ENCODE data around the gene DAB2IP.
"Not testable (repeated sequence)": the region's sequence is repeated elsewhere in the genome, so short reads cannot be mapped to it uniquely, and the experiment has no call there.

DAB2IP gene

DNA sequence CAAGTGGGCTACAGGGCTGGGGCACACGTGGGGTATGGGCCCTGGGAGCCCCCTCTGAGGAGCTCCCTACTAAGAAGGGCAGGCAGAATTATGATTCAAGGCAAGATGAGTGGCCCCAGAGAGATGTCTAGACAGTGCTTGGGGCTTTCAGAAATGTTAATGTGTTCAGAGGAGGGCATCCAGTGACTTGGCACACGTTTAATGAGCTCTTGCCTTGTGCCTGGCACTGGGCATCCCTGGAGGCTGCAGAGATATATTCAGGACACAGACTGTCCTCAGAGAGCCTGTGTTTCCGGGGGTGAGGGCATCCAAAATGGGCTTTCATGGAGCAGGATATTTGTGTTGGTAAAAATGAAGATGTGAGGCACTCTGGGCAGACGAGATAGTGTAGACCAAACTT is 25.4 kb upstream of the DAB2IP start:
- DNase-seq (ENCODE audit: low read depth), result no peak

DNA sequence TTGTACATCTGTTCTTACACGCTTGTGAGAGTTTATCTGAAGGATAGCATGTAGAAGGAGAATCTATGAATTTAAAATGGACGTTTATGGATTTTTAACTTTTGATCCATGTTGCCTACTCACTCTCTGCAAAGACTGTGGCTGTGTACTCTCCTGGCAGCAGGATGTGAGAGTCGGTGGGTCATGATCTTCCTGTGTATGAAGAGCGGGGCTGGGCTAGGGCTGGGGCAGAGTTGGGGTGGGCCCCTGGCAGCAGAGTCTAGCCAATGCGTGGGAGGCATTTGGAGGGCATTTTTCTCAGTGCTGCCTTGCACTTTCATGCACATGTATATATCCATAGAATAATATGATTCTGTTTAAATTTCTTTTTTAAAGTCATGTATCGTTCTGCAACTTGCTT is 24.0 kb upstream of the DAB2IP start:
- DNase-seq (ENCODE audit: low read depth), result no peak

DNA sequence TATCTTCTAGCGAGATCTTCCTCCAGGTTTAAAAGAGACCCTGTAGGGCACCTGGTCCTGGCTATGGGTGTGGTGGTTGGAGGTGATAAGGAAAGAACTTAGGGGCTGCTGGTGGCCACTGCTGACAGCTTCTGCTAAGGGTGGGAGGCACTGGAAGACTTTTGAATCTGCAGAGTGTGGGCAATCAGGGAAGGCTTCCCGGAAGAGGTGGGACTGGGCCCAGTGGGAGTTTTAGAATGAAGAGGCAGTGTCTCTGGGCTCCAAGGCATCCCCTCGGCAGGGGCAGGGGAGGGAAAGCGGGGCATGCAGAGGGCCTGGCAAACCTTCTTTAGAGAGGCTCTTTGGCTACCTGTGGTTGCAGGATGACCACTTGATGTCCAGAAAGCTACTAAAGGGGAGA is 23.0 kb upstream of the DAB2IP start:
- no peak for DNase-seq (ENCODE audit: low read depth)

DNA sequence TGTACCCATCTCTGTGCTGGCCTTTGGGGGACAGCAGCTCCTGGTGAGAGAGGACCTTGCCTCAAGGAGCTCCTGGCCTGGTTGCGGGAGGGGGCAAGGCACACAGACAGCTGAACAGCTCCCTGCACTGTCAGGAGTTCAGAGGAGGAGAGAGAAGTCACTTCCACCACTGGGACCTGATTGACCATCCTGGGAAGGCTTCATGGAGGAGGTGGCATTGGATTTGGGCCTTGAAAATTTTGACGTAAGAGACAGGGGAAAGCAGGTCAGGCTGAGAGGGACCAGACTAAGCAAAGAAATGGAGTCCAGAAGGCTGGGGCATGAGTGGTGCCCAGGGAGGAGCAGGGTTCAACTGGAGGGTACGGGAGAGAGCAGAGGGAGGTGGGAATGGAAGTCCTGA is 20.3 kb upstream of the DAB2IP start:
- DNase-seq (ENCODE audit: low read depth), result no peak

DNA sequence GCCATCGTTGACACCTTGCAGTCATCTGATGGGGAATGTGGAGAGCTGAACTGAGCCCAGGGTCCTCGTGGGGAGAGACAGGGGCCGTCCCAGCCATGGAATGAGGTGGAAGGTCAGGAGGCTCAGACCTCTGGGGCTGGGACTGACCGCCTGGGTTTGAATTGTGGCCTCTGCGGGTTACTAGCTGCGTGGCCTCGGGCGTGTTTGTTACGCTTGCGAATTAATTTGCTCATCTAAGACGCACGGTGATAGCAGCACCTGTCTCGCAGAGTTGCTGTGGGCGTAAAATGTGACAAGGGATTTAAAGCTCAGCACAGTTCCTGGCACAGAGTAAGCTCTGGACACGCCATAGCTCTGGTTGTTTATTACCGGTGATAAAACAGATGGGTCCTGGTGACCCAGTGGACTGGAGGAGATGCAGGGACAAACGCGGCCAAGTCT is 19.4 kb upstream of the DAB2IP start:
- no peak for DNase-seq (ENCODE audit: low read depth)

DNA sequence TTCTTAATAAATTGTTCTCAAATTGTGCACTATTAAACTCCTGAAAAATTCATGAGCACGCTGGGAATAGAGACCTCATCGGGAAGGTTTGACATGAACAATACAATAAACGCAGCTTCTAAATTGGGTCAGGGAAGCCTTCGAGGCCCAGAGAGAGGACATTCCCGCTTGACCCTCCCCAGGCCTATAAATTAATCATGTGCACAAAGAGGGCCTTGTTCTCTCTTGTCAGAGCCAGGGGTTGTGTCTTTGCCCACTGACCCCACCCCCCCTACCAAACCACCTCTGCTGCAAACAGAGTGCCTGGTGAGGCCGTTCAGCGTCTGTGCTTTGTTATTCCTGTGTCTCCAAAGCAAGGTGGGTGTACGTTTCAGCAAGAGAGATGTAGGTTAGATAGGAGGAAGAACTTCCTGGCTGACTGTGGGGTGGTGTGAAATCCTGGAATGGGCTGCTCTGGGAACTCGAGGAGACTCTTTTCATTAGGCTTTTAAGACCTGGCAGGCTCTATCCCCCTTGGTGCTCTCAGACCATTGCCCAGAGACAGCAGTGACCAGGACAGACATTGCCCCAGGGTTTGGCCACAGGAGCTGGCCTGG is 18.2 kb upstream of the DAB2IP start:
- no peak for DNase-seq (ENCODE audit: low read depth)

DNA sequence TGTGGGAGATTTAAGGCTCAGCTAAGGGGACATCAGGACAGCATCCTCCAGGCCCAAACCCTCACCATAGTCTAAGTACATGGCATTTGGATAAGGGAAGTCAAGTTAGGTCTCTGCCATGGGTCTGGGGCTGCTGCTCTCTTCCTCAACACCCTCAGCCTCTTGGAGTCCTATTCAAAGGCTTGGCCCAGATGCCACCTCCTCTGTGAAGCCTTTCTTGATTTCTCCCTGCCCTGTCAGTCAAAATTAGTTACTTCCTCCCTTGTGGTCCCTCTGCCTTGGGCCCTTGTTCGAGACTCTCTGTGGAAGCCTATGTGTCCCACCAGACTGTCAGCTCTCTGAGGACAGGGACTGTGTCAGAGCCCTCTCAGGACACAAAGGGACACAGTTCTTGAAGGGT is 17.7 kb upstream of the DAB2IP start:
- no peak for DNase-seq (ENCODE audit: low read depth)

DNA sequence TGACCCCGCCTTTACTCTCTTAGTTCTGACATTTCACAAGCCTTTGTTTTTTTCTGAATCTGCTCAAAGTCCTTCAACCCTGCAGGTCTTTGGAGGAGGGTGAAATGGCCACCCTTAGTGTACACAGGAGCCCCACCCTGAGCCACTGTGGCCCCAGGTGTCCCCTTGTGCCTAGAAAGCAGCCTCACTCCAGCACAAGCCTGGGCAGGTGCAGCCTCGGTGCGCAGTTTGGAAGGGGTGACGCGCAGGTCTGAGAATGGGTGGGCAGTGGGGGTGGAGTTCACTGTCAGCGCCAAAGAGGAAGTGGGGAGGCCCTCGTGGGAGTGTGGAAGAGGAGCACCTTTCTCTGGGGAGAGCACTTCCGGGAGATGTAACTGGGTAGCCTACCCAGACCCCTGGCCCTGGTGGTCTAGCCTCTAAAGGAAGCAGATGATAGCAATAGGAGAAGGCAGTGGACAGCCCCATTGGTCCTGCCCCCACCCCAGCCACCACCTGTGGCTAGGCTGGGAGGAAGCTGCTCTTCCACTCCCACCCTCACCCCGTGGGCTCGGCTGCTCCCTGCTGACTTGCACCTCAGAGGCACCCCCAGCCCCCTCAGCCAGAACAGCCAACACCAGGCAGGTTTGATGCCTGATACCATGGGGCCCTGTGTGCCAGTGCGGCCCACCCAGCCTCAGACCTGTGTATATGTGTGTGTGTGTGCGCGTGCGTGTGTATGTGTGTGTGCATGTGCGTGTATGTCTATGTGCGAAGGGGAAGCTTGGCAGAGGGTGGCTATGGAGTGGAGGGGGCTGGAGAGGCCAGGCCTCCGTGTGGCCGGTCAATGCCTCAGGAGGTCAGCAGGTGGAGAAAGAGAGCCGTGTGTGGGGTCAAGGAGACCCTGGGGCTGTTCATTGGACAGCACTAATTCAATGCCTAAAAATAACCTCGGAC is 16.8 kb upstream of the DAB2IP start:
- DNase-seq (ENCODE audit: low read depth), result no peak

DNA sequence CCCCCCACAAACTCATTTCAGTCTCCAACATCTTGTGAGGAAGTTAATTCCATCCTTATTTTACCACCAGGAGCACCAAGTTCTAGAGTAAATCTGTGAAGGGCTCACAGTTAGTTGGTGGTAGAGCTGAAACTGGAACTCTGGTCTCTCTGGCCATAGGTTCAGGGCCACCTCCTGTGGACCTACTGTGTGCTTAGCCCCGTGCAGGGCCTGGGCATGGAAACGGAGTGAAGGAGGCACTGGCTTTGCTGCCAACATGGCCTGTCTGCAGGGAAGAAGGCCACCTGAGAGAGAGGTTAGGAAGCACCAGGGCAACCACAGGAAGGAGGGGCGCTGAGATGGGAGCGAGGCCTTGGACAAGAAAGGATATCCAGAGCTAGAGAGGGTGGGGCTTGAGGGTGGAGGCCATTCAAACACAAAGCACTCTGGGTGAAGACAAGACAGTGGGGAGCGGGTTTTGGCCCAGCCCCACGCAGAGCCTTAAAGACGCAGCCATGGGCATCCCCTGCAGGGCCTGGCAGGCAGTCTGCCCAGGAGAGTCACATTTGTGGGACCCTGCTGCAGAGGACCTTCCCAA is 16.0 kb upstream of the DAB2IP start:
- no peak for DNase-seq (ENCODE audit: low read depth)

DNA sequence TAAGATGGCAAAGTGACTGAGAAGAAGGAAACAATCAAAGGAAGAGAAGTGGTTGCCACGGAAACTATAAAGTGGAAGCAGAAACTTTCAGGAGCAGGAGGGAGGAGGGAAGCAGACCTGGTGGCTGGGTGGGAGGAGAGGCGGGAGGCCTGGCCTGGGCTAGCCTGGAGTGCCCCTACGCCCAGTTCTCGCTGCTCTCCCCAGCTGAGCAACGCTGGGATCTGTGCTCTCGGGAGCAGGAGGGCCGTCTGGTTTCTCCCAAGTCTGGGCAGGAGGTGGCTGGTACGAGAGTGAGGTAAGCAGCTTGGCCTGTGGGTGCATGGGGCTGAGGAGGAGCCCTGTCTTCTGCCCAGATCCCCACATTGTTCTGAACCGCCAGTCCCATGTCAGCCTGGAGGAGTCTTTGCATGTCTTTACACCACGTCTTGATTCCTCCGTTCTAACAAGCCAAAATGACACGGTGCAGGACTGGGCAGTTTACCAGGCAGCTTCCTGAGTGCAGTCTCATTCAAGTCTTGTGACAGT is 15.0 kb upstream of the DAB2IP start:
- DNase-seq (ENCODE audit: low read depth), result no peak

DNA sequence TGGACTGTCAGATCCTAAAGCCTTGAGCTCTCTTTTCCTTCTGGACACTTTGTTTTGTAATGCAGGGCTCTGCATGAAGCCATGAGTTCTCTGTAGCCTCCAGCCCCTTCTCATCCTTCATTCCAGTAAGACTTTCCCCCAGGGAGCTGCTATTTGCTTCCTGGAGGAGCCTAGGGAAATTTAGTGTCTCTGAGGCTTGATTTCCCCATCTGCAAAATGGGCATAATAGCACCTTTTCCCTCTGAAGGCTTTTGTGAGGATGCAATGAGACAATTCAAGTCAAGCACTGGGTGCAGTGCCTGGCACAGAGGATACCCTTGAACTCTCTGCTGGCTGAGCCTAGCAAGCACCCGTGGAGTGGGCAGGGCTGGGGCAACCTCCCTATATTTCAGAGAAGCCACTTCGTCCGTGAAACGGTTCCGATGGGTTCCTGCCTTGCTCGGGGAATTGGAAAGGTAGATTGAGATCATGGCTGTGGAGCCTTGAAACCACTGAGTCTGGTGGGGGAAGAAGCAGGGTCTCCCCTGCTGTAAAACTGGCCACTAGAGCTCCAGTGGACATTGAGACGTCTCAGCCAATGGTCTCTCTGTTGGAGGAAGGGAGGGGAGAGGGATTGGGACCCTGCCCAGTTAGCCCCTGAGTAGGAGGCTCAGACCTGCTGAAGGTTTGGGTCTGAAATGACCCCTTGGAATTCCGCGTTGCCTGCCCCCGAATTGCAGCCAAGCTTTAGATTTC is 14.3 kb upstream of the DAB2IP start:
- DNase-seq (ENCODE audit: low read depth), result no peak

DNA sequence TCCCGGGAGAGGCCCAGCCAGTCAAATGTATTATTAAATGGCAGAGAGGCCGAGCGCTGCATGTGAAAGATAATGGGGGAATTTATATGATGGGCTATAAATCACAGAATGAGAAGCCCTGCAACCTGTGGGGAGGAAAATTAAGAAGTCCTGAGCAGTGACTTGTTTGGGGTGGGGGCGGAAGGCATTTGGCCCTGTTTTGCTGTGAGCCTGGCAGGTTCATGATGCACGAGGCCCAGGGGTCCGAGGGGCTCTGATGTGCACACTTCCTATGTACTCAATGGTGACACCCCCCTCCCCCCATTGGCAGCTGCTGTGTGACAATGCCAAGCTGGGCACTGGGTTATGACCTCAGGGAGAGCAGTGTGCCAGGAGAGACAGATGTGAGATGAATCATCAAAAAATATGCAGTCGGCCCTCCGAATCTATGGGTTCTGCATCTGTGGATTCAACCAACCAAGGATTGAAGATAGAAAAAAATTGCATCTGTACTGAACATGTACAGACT is 13.7 kb upstream of the DAB2IP start:
- no peak for DNase-seq (ENCODE audit: low read depth)

DNA sequence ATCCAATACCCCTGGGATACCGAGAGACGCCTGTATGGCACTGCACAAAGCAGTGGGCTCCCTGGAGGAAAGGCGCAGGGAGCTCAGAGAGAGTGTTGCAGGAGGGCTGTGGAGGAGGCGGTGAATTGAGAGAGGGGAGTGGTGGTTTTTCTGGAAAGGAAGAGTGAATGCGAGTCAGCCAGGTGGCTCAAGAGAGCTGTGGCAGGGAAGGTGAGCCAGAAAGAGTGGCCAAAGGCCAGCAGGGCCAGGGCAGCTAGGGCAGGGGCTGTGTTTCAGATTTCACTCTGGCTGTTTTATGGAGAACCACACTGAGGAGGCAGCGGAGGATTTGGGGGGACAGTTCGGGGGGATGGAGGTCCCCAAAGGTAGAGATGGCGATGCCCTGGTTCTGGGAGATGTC is 13.0 kb upstream of the DAB2IP start:
- DNase-seq (ENCODE audit: low read depth), result no peak

DNA sequence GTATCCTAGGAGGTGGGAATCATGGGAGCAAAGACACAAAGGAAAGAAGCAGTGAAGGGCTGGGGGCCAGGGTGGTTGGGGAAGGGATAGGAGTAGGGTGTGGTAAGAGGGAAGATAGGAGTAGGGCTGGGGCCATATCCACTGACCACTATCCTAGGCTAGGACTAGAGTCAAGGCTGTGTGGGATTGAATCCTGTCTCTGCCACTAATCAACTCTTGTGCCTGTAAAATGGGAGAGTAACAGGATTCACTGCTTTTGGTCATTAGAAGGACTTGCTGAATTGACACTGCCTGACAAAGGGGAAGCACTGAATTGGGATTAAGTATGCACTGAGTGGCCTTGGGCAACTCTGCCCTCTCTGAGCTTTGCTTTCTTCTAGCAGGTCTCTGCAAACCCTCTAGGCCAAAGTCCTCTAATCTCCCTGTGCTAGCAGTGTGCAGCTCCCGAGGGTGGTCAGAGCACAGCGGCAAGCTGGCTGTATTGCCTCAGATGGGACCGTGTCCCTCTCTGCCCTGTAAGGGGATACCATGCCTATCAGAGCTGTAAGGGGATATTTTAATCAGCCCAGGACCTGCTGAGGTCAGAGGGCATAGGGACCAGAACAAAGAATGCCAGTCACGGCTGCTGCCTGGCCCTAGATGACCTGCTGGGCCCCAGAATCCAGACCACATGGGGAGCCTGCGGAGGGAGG is 12.4 kb upstream of the DAB2IP start:
- no peak for DNase-seq (ENCODE audit: low read depth)

DNA sequence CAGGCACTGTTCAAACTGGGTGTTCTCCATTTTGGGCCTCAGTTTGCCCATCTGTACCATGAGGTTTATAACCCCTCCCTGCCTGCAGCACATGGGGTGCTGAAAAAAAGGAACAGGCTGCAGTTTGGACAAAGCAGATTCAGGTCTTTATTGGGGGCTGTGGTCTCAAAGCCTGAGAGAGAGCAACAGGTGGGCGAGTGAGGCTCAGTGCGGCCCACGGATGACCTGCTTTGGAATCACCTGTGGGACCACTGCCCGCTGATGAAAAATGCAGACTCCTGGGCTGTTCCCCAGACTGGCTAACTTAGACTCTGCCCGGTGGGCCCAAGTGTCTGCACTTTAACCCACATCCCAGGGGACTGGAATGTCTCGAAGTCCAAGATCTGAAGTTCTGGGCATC is 11.8 kb upstream of the DAB2IP start:
- DNase-seq (ENCODE audit: low read depth), result no peak

DNA sequence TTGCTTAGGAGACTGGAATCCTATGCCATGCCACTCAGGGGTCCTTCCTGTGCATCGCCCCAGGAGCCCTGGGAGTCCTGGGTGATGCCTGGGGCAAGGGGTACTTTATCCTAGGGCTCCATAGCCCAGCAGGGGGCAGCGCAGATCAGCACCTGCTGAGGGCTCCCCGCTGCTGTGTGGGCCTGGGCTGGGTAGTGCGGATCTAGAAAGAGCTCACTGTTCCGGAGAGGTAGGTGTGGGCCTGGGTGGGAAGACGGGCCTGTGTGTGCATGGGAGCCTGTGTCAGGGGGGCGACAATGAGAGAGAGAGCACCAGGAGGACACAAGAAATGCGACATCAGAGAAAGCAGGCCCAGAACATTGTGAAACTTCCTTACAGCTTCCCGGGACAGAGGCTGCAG is 11.4 kb upstream of the DAB2IP start:
- DNase-seq (ENCODE audit: low read depth), result no peak

DNA sequence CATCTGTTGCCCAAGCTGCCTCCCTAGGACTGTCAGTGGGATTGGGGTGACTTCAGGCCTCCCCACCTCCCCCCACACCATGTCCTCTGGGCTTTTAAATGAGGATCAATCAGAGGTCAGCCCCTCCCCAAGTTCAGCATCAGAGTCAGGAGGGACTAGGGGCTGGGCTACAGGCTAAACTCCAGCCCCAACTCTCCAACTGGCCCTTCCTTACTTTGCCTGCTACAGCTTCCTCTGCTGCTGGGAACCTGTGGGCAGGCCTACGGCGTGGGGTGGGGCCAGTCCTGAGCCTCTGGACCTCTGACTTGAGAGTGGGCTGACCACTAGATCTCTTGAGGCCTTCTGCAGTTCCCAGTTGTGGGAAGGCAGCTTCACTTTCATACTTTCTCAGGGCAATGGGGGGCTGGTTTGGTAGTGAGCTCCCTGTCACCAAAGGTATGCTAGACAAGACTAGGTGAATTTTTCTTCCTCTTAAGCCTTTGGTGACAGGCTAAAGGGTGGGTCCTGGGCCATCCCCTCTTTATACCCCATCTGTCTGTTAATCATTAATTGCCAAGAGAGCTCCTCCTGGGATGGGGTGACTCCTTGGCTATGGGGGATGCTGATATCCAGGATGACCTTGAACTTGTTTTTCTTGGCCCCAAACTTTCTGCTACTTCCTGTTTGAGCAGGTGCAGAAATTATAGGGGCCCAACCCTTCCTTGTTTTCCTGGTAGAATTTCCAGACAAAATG is 10.8 kb upstream of the DAB2IP start:
- DNase-seq (ENCODE audit: low read depth), result no peak

DNA sequence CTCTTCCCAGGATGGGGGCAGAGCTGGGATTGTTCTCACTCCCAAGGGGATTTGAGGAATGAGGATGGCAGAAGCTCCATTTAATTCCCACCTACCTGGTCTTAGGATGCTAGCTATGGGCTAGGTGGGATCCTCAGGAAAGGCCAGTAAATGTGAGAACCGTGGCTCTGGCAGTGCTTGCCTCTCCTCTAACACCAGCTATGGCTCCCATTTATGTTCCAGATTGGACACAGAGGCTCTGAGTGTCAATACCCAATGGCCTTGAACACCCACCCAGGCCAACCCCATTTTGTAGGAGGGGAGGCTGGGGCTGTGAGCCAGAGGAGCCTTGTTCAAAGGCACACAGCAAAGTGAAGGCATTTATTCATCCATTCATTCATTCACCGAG is 10.2 kb upstream of the DAB2IP start:
- no peak for DNase-seq (ENCODE audit: low read depth)

DNA sequence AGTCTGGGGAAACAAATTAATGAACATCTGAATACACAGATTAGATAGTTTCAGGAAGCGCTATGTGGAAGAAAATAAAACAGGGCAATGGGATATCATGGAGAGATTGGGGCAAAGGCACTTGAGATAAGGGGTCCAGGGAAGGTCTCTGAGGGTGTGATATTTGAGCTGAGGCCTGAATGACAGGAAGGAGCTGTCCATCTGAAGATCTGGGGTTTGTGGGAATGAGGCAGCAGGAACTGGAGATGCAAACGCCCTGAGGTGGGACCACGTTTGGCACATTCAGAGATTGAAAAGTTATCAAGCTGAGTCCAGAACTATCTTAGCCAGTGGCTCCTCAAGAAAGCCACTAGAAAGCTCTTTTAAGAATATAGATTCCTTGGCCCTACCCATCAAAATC is 8.7 kb upstream of the DAB2IP start:
- no peak for DNase-seq (ENCODE audit: low read depth)

DNA sequence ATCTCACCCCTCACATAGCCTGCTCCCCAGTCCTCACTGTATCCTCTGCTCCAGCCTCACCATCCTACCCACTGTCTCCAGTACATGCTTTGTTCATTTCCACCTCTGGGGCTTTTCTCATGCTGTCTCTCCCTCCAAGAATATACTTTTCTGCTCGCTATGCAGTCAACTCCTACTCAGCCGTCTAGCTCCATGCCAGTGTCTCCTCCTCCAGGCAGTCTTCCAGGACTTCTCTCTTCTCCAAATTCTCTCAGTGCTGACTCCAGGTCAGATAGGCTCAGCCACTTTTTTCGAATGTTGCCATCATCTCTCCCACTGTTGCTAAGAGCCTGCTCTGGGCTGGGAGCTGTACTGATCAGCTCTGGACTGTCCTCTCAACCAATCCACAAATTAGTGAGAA is 8.0 kb upstream of the DAB2IP start:
- no peak for DNase-seq (ENCODE audit: low read depth)

DNA sequence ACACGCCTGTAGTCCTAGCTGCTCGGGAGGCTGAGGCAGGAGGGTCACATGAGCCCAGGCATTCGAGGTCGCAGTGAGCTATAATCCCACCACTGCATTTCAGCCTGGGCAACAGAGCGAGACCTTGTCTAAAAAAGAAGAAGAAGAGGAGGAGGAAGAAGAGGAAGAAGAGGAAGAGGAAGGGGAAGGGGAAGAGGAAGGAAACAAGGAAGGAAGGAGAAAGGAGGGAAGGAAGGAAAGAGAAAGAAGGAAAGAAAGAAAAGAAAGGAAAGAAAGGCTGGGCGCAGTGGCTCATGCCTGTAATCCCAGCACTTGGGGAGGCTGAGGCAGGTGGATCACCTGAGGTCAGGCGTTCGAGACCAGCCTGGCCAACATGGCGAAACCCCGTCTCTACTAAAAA is 7.4 kb upstream of the DAB2IP start:
- not testable (repeated sequence) for DNase-seq (ENCODE audit: low read depth)

All from T follicular helper cell (primary cell).